COLO829 (cell line): ENCODE measurements around the gene RIMBP2.
"Not testable (repeated sequence)": the region's sequence is repeated elsewhere in the genome, so short reads cannot be mapped to it uniquely, and the experiment has no call there.

Experiments
- DNase-seq: peaks from one replicate; pipeline ENCODE4 v3.0.0; 2012; ENCODE audit warnings: low spot score

RIMBP2 gene

GRCh38 chr12:130602251-130602650, 113.8 kb downstream of the RIMBP2 start:
- DNase-seq: no peak

- DNase-seq: no peak
Observed at GRCh38 chr12:130601327-130601726, 114.8 kb downstream of the RIMBP2 start.

GRCh38 chr12:130596241-130596640, 119.9 kb downstream of the RIMBP2 start:
- no peak for DNase-seq

- no peak for DNase-seq
Observed at GRCh38 chr12:130595566-130595965, 120.5 kb downstream of the RIMBP2 start.

GRCh38 chr12:130593056-130593455, 123.0 kb downstream of the RIMBP2 start:
- DNase-seq: no peak

- no peak for DNase-seq
Observed at GRCh38 chr12:130592641-130593040, 123.5 kb downstream of the RIMBP2 start.

GRCh38 chr12:130591736-130592135, 124.4 kb downstream of the RIMBP2 start:
- DNase-seq: no peak

- no peak for DNase-seq
Observed at GRCh38 chr12:130590685-130591084, 125.4 kb downstream of the RIMBP2 start.

- DNase-seq: no peak
Observed at GRCh38 chr12:130589540-130590317, 126.4 kb downstream of the RIMBP2 start.

- DNase-seq: peak; percentile 48
Observed at GRCh38 chr12:130588696-130589539, 127.2 kb downstream of the RIMBP2 start.

GRCh38 chr12:130587966-130588365, 128.1 kb downstream of the RIMBP2 start:
- DNase-seq: no peak

- not testable (repeated sequence) for DNase-seq
Observed at GRCh38 chr12:130584475-130584874, 131.6 kb downstream of the RIMBP2 start.

- no peak for DNase-seq
Observed at GRCh38 chr12:130583800-130584199, 132.3 kb downstream of the RIMBP2 start.

GRCh38 chr12:130583317-130583716, 132.8 kb downstream of the RIMBP2 start:
- DNase-seq: no peak

- DNase-seq: no peak
Observed at GRCh38 chr12:130582286-130582685, 133.8 kb downstream of the RIMBP2 start.

- DNase-seq: no peak
Observed at GRCh38 chr12:130581782-130582181, 134.3 kb downstream of the RIMBP2 start.

- DNase-seq: no peak
Observed at GRCh38 chr12:130579231-130579630, 136.9 kb downstream of the RIMBP2 start.

GRCh38 chr12:130577351-130577750, 138.7 kb downstream of the RIMBP2 start:
- no peak for DNase-seq

- no peak for DNase-seq
Observed at GRCh38 chr12:130576371-130576816, 139.7 kb downstream of the RIMBP2 start.

- no peak for DNase-seq
Observed at GRCh38 chr12:130574402-130574801, 141.7 kb downstream of the RIMBP2 start.

GRCh38 chr12:130573766-130574165, 142.3 kb downstream of the RIMBP2 start:
- no peak for DNase-seq

- DNase-seq: no peak
Observed at GRCh38 chr12:130573235-130573634, 142.9 kb downstream of the RIMBP2 start.

GRCh38 chr12:130572553-130572952, 143.5 kb downstream of the RIMBP2 start:
- DNase-seq: no peak
